Camera-type eye (tissue), 1 donor: ENCODE results near the gene FBXL7. TPM values are rescaled to one million over a fixed set of nuclear protein-coding genes. Genes with fewer than 3 reads are reported as not detected.

Experiments used
- total RNA-seq: library from RNA; depleted of rRNA; stranded (reverse); fragments of >200 nt; gene quantifications from one replicate; pipeline ENCODE4 v1.2.3, GENCODE V29; 2014

Gene FBXL7
- 19.1 TPM for total RNA-seq

DNA sequence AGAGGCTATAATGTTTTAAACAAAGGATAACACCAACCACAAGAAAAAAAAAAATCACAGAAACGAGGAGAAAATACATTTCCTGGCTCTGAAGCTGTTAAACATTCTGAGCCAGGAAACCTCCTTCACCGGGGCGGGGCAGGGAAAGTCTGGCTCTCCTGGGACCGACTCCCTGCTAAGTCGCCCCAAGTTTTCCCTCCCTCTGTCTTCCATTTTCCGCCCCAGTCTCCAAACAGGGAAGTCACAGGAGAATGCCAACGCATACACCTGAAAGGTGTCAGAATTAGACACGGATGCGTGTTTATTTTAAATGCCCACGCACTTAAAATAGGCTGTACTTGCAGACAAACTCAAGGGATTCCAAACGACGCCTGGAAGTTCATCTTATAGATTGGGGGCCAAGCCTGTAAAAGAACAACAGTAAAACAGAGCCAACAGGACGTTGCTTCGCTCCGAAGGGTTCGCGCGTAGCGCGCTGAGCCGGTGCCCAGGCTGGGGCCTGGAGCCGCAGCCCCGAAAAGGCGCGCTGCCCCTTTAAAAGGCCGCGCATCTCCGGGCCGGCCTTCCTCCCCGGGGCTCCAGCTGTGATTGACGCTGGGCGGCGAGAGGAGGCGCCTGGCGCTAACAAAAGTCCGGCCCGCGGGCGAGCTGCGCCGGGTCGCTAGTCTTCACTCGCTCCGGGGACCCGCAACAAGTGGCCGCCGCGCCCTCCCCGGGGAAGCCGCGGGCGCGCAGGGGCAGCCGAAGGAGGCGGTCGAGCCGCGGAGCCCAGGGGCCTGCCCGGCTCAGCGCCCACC is at the start of gene FBXL7:
Gene FBXL7 (plus strand): TSS at position 653 of the 797 bp plus-strand sequence.

